Liver (tissue), 9 donors: ENCODE measurements around the gene NANOG. TPM values are rescaled to one million over a fixed set of nuclear protein-coding genes. Genes with fewer than 3 reads are reported as not detected.

ENCODE experiments used
- DNase-seq: peaks from one replicate; pipeline ENCODE4 v3.0.0-alpha.2; 2017; ENCODE audit warnings: low spot score
- H3K27ac ChIP-seq, 2 donors: one replicate each; pipeline ENCODE4 v1.7.0; 2013; ENCODE audit warnings: inconsistent platforms in 2 of 2, low read length in 2 of 2, control low read depth in 1 of 2, low read depth in 1 of 2, mild to moderate bottlenecking in 1 of 2
- H3K27me3 ChIP-seq, 4 donors: one replicate each; pipeline versions ENCODE4 v1.6.1 to v1.7.0; 2013; ENCODE audit warnings: low read length in 3 of 4, inconsistent platforms in 1 of 4, mild to moderate bottlenecking in 1 of 4, moderate library complexity in 1 of 4; ENCODE audit not compliant: control insufficient read depth in 4 of 4, insufficient read depth in 4 of 4
- H3K36me3 ChIP-seq, 4 donors: one replicate each; pipeline versions ENCODE4 v1.6.1 to v1.7.0; 2013; ENCODE audit warnings: low read length in 3 of 4, mild to moderate bottlenecking in 3 of 4, low read depth in 1 of 4, moderate library complexity in 1 of 4; ENCODE audit not compliant: control insufficient read depth in 4 of 4, insufficient read depth in 3 of 4
- H3K4me1 ChIP-seq, 4 donors: one replicate each; pipeline versions ENCODE4 v1.6.1 to v1.7.0; 2013; ENCODE audit warnings: low read length in 3 of 4, mild to moderate bottlenecking in 3 of 4, moderate library complexity in 1 of 4; ENCODE audit not compliant: control insufficient read depth in 4 of 4, insufficient read depth in 4 of 4
- H3K4me3 ChIP-seq, 3 donors: one replicate each; pipeline versions ENCODE4 v1.6.1 to v1.7.0; 2013; ENCODE audit warnings: low read length in 3 of 3, control low read depth in 1 of 3, low read depth in 1 of 3, mild to moderate bottlenecking in 1 of 3
- H3K9ac ChIP-seq, 2 donors: one replicate each; pipeline ENCODE4 v1.7.0; 2013; ENCODE audit warnings: low read length in 2 of 2, mild to moderate bottlenecking in 2 of 2, moderate library complexity in 2 of 2, control low read depth in 1 of 2, low read depth in 1 of 2
- H3K9me3 ChIP-seq, 4 donors: one replicate each; pipeline versions ENCODE4 v1.6.1 to v1.7.0; 2013; ENCODE audit warnings: low read length in 3 of 4; ENCODE audit not compliant: control insufficient read depth in 4 of 4
- EGR1 ChIP-seq, 2 donors: IDR thresholded peaks; 2 replicates each; pipeline ENCODE4 v1.6.1; 2016 to 2018; ENCODE audit warnings: antibody characterized with exemption in 2 of 2, low read depth in 2 of 2
- FOXA1 ChIP-seq: IDR thresholded peaks from 2 replicates; pipeline ENCODE4 v1.6.1; 2016; ENCODE audit warnings: antibody characterized with exemption
- FOXA2 ChIP-seq: IDR thresholded peaks from 2 replicates; pipeline ENCODE4 v1.6.1; 2016; ENCODE audit warnings: antibody characterized with exemption
- GABPA ChIP-seq, 2 donors: IDR thresholded peaks in 1 of 2; conservative IDR thresholded peaks in 1 of 2; 2 replicates each; pipeline ENCODE4 v1.6.1; 2016; ENCODE audit warnings: antibody characterized with exemption in 2 of 2, mild to moderate bottlenecking in 1 of 2, moderate library complexity in 1 of 2
- HNF4A ChIP-seq, 2 donors: conservative IDR thresholded peaks; 2 replicates each; pipeline ENCODE4 v1.6.1; 2016; ENCODE audit warnings: antibody characterized with exemption in 2 of 2, mild to moderate bottlenecking in 2 of 2
- HNF4G ChIP-seq: IDR thresholded peaks from 2 replicates; pipeline ENCODE4 v1.6.1; 2016; ENCODE audit warnings: antibody characterized with exemption
- JUND ChIP-seq, 2 donors: IDR thresholded peaks; 2 replicates each; pipeline ENCODE4 v1.6.1; 2016; ENCODE audit warnings: antibody characterized with exemption in 2 of 2
- NR2F2 ChIP-seq: IDR thresholded peaks from 2 replicates; pipeline ENCODE4 v1.6.1; 2016; ENCODE audit warnings: antibody characterized with exemption
- RAD21 ChIP-seq, 2 donors: IDR thresholded peaks; 2 replicates each; pipeline ENCODE4 v1.6.1; 2016; ENCODE audit warnings: antibody characterized with exemption in 2 of 2, mild to moderate bottlenecking in 2 of 2
- RXRA ChIP-seq, 2 donors: IDR thresholded peaks; 2 replicates each; pipeline ENCODE4 v1.6.1; 2017 to 2018; ENCODE audit warnings: antibody characterized with exemption in 2 of 2, mild to moderate bottlenecking in 1 of 2
- SP1 ChIP-seq: IDR thresholded peaks from 2 replicates; pipeline ENCODE4 v1.6.1; 2018; ENCODE audit warnings: antibody characterized with exemption, mild to moderate bottlenecking
- TAF1 ChIP-seq: conservative IDR thresholded peaks from 2 replicates; pipeline ENCODE4 v1.6.1; 2016; ENCODE audit warnings: antibody characterized with exemption, mild to moderate bottlenecking
- YY1 ChIP-seq: IDR thresholded peaks from 2 replicates; pipeline ENCODE4 v1.6.1; 2016; ENCODE audit warnings: antibody characterized with exemption, mild to moderate bottlenecking
- WGBS: extraction: QIAGEN DNeasy Blood & Tissue Kit; methylation state at CpG from one replicate; pipeline ENCODE4 v1.1.7; 2013; 5-methylcytosine and 5-hydroxymethylcytosine counted together
- polyA plus RNA-seq, 2 donors: library from polyadenylated mRNA; stranded (reverse) in 1 of 2; unstranded in 1 of 2; fragments of 200-250 nt in 1 of 2; fragments of >200 nt in 1 of 2; fragmentation: Nextera tagmentation in 1 of 2; extraction: Ambion mirVana in 1 of 2; gene quantifications; one replicate each; pipeline versions ENCODE4 v1.2.1 to v1.2.3, GENCODE V29; 2013 to 2015
- total RNA-seq, 2 donors: library from RNA; depleted of rRNA; stranded (reverse); fragments of >200 nt; gene quantifications; one replicate each; pipeline ENCODE4 v1.2.3, GENCODE V29; 2014
- TF ChIP-seq, protein P1 (sequence below): IDR thresholded peaks from 2 replicates; pipeline ENCODE4 v1.6.1; 2016; ENCODE audit warnings: antibody characterized with exemption
- TF ChIP-seq, protein P2 (sequence below): fragments of 150-350 bp; IDR thresholded peaks from 2 replicates; pipeline ENCODE4 v1.5.1; 2017; ENCODE audit warnings: improper control_type of control experiment, low read depth, low read length; ENCODE audit not compliant: missing input control
- TF ChIP-seq, protein P3 (sequence below): IDR thresholded peaks from 2 replicates; pipeline ENCODE4 v1.6.1; 2016; ENCODE audit warnings: antibody characterized with exemption
- TF ChIP-seq, protein P4 (sequence below): IDR thresholded peaks from 2 replicates; pipeline ENCODE4 v1.6.1; 2016; ENCODE audit warnings: antibody characterized with exemption, mild to moderate bottlenecking
- TF ChIP-seq, protein P5 (sequence below): IDR thresholded peaks from 2 replicates; pipeline ENCODE4 v1.6.1; 2016; ENCODE audit warnings: antibody characterized with exemption
- donor health status: healthy.
- donor health status: healthy.
- donor health status: healthy.
- donor health status: healthy.
- donor health status: healthy.

NANOG gene
- total and polyA plus RNA-seq, 4 donors, result 0.11 to 0.17 TPM; not detected in 2

DNA sequence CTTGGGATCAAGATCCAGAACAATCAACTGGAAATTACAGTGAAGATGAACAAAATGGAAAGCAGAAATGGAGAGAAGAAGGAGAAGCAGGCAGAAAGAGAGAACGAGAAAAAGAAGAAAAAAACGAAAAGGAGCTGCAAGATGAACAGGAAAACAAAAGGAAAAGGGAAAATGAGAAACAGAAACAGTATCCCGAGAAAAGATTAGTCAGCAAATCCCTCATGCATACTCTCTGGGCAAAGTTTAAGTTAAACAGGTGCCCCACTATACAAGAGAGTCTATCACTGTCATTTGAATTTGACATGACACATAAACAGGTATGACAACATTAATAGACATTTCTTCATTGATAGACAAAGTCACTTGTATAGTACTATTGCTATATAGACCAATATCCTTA lies 19.2 kb upstream of the NANOG start:
- Histone ChIP-seq H3K4me3 (no peak overlapping the region), H3K9ac (no peak overlapping the region), H3K27ac (no peak overlapping the region), H3K4me1 (no peaks in the 10 kb centered on the region), H3K9me3 (no peaks in the 10 kb centered on the region), H3K36me3 (no peaks in the 10 kb centered on the region), H3K27me3 (no peaks in the 10 kb centered on the region)
- WGBS, result 56% methylated on average over 3 of the region's 3 CpGs
- DNase-seq, result no peak
- TF ChIP-seq HNF4A (conservative IDR thresholded peaks at IDR 0.05), result no peak
- no peak for TF ChIP-seq EGR1 (IDR thresholded peaks at IDR 0.05; ENCODE audit: low read depth in 2 of 2)
- no peak for TF ChIP-seq SP1
- TF ChIP-seq FOXA2, result no peak
- TF ChIP-seq RAD21 (IDR thresholded peaks at IDR 0.05), result no peak
- TF ChIP-seq FOXA1, result no peak
- TF ChIP-seq RXRA (IDR thresholded peaks at IDR 0.05), result no peak
- TF ChIP-seq JUND (IDR thresholded peaks at IDR 0.05), result no peak
- TF ChIP-seq, protein P1, sequence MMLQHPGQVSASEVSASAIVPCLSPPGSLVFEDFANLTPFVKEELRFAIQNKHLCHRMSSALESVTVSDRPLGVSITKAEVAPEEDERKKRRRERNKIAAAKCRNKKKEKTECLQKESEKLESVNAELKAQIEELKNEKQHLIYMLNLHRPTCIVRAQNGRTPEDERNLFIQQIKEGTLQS, result no peak

DNA sequence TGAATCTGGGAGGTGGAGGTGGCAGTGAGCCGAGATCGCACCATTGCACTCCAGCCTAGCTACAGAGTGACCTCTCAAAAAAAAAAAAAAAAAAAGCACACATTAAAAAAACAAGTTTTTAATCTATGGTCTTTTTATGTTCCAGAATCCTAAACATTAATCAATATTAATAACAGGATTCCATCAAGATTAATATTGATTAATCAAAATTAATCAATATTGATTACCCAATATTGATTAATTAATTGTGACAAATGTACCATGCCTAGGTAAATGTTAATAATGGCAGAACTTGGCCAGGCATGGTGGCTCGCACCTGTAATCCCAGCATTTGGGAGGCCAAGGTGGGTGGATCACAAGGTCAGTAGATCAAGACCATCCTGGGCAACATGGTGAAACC lies 7.9 kb upstream of the NANOG start:
- H3K36me3 ChIP-seq, result no peaks in the 10 kb centered on the region
- WGBS, result 79% methylated on average over 3 of the region's 3 CpGs

More for the DNA sequence above, 7.9 kb upstream of the NANOG start:
- no peaks in the 10 kb centered on the region for H3K27me3 ChIP-seq
- TF ChIP-seq, protein P2, sequence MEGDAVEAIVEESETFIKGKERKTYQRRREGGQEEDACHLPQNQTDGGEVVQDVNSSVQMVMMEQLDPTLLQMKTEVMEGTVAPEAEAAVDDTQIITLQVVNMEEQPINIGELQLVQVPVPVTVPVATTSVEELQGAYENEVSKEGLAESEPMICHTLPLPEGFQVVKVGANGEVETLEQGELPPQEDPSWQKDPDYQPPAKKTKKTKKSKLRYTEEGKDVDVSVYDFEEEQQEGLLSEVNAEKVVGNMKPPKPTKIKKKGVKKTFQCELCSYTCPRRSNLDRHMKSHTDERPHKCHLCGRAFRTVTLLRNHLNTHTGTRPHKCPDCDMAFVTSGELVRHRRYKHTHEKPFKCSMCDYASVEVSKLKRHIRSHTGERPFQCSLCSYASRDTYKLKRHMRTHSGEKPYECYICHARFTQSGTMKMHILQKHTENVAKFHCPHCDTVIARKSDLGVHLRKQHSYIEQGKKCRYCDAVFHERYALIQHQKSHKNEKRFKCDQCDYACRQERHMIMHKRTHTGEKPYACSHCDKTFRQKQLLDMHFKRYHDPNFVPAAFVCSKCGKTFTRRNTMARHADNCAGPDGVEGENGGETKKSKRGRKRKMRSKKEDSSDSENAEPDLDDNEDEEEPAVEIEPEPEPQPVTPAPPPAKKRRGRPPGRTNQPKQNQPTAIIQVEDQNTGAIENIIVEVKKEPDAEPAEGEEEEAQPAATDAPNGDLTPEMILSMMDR, result no peak
- TF ChIP-seq HNF4A (conservative IDR thresholded peaks at IDR 0.05), result no peak
- TF ChIP-seq, protein P1, result no peak
- TF ChIP-seq GABPA (IDR thresholded peaks at IDR 0.05 in 1 of 2, conservative IDR thresholded peaks at IDR 0.05 in 1 of 2), result no peak
- TF ChIP-seq, protein P3, sequence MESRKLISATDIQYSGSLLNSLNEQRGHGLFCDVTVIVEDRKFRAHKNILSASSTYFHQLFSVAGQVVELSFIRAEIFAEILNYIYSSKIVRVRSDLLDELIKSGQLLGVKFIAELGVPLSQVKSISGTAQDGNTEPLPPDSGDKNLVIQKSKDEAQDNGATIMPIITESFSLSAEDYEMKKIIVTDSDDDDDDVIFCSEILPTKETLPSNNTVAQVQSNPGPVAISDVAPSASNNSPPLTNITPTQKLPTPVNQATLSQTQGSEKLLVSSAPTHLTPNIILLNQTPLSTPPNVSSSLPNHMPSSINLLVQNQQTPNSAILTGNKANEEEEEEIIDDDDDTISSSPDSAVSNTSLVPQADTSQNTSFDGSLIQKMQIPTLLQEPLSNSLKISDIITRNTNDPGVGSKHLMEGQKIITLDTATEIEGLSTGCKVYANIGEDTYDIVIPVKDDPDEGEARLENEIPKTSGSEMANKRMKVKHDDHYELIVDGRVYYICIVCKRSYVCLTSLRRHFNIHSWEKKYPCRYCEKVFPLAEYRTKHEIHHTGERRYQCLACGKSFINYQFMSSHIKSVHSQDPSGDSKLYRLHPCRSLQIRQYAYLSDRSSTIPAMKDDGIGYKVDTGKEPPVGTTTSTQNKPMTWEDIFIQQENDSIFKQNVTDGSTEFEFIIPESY, result no peak
- TF ChIP-seq RAD21 (IDR thresholded peaks at IDR 0.05), result no peak
- TF ChIP-seq FOXA2, result no peak
- TF ChIP-seq, protein P4, sequence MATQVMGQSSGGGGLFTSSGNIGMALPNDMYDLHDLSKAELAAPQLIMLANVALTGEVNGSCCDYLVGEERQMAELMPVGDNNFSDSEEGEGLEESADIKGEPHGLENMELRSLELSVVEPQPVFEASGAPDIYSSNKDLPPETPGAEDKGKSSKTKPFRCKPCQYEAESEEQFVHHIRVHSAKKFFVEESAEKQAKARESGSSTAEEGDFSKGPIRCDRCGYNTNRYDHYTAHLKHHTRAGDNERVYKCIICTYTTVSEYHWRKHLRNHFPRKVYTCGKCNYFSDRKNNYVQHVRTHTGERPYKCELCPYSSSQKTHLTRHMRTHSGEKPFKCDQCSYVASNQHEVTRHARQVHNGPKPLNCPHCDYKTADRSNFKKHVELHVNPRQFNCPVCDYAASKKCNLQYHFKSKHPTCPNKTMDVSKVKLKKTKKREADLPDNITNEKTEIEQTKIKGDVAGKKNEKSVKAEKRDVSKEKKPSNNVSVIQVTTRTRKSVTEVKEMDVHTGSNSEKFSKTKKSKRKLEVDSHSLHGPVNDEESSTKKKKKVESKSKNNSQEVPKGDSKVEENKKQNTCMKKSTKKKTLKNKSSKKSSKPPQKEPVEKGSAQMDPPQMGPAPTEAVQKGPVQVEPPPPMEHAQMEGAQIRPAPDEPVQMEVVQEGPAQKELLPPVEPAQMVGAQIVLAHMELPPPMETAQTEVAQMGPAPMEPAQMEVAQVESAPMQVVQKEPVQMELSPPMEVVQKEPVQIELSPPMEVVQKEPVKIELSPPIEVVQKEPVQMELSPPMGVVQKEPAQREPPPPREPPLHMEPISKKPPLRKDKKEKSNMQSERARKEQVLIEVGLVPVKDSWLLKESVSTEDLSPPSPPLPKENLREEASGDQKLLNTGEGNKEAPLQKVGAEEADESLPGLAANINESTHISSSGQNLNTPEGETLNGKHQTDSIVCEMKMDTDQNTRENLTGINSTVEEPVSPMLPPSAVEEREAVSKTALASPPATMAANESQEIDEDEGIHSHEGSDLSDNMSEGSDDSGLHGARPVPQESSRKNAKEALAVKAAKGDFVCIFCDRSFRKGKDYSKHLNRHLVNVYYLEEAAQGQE, result no peak
- no peak for TF ChIP-seq EGR1 (IDR thresholded peaks at IDR 0.05; ENCODE audit: low read depth in 2 of 2)
- no peak for TF ChIP-seq RXRA (IDR thresholded peaks at IDR 0.05)
- no peak for TF ChIP-seq JUND (IDR thresholded peaks at IDR 0.05)
- TF ChIP-seq, protein P5, sequence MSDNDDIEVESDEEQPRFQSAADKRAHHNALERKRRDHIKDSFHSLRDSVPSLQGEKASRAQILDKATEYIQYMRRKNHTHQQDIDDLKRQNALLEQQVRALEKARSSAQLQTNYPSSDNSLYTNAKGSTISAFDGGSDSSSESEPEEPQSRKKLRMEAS, result no peak
- TF ChIP-seq YY1, result no peak
- TF ChIP-seq NR2F2, result no peak
- no peak for TF ChIP-seq HNF4G
- TF ChIP-seq FOXA1, result no peak
- TF ChIP-seq TAF1, result no peak
- no peak for TF ChIP-seq SP1
- no peak overlapping the region for H3K4me3 ChIP-seq
- no peak for DNase-seq
- no peak overlapping the region for H3K27ac ChIP-seq
- H3K9me3 ChIP-seq, result no peaks in the 10 kb centered on the region
- no peaks in the 10 kb centered on the region for H3K4me1 ChIP-seq
- H3K9ac ChIP-seq, result no peak overlapping the region
